ENCODE measurements around the gene AQP3.
A peak's percentile ranks its signal among the peaks of the same experiment; 100 is the strongest.
"Not testable (repeated sequence)": the region's sequence is repeated elsewhere in the genome, so short reads cannot be mapped to it uniquely, and the experiment has no call there.

AQP3 gene

DNA sequence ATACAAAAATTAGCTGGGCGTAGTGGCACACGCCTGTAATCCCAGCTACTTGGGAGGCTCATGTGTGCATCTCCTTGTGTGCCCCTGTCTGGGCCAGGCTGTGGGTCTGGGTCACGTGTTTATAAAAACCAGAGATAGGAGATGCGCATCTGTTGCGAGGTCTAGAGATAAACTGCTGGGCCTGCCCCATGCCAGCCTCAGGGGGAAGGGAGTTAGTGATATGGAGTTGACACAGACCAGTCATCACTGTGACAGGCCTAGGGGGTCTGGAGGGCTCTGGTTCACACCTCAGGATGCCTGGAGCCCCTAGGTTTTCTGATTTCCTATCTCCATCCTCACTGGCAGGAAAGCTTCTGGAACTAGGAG is 7.3 kb upstream of the AQP3 start:
- not testable (repeated sequence) for H3K79me2 ChIP-seq (ENCODE audit: insufficient read depth, low read length); H3K9me2 ChIP-seq (replicated peaks; ENCODE audit: insufficient read depth, low read length); H3F3A ChIP-seq (ENCODE audit: insufficient read depth); H3K36me3 ChIP-seq (ENCODE audit: low read length); H4K20me1 ChIP-seq (ENCODE audit: low read depth, low read length); H3K4me3 ChIP-seq (ENCODE audit: insufficient read depth, low read length, poor library complexity, severe bottlenecking); H3K4me2 ChIP-seq (ENCODE audit: low read depth, low read length, poor library complexity, severe bottlenecking); H3K27me3 ChIP-seq (ENCODE audit: low read length); H2AFZ ChIP-seq (ENCODE audit: low read depth, low read length, severe bottlenecking); H3K27ac ChIP-seq (ENCODE audit: low read depth, low read length); H3K9ac ChIP-seq (ENCODE audit: low read length); H3K9me3 ChIP-seq (ENCODE audit: insufficient read depth, low read length)

DNA sequence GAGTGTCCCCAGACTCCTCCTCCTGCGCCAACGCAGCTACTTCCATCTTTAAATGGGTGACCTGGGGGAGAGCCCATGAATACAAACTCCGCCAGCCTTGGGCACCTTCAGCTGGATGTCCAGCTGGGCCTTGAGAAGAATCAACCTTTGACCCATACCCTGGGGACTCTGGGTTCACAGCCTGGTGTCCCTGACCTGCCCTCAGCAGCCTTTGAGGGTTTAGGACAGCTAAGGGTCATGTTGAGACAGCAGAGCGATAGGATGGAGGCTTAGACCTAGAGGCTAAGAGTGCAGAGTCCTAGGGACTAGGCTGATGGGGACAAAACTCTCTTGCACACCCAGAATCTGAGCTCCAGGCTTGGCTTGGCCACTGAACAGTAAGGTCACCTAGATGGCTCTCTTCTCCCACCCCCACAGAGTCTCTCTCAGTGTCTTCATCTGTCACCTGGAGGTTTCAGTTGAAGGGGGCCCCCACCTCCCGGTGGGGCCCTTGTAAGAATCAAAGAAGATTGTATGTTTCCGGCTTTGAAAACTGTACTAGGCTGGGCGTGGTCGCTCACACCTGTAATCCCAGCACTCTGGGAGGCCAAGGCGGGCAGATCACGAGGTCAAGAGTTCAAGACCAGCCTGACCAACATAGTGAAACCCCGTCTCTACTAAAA is 6.7 kb upstream of the AQP3 start:
- H3K9ac ChIP-seq (ENCODE audit: low read length) = no peak overlapping the region
- no peaks in the 10 kb centered on the region for H3K9me2 ChIP-seq (replicated peaks; ENCODE audit: insufficient read depth, low read length)
- H3K9me3 ChIP-seq (ENCODE audit: insufficient read depth, low read length) = no peaks in the 10 kb centered on the region
- no peaks in the 10 kb centered on the region for H3F3A ChIP-seq (ENCODE audit: insufficient read depth)
- no peaks in the 10 kb centered on the region for H3K36me3 ChIP-seq (ENCODE audit: low read length)
- H3K4me3 ChIP-seq (ENCODE audit: insufficient read depth, low read length, poor library complexity, severe bottlenecking) = no peak overlapping the region
- no peak overlapping the region for H3K4me2 ChIP-seq (ENCODE audit: low read depth, low read length, poor library complexity, severe bottlenecking)
- no peak overlapping the region for H3K27ac ChIP-seq (ENCODE audit: low read depth, low read length)
- no peaks in the 10 kb centered on the region for H4K20me1 ChIP-seq (ENCODE audit: low read depth, low read length)
- no peaks in the 10 kb centered on the region for H3K79me2 ChIP-seq (ENCODE audit: insufficient read depth, low read length)
- TF ChIP-seq EZH2phosphoT487 (conservative IDR thresholded peaks at IDR 0.05; ENCODE audit: low read length) = no peak
- TF ChIP-seq, protein P1, sequence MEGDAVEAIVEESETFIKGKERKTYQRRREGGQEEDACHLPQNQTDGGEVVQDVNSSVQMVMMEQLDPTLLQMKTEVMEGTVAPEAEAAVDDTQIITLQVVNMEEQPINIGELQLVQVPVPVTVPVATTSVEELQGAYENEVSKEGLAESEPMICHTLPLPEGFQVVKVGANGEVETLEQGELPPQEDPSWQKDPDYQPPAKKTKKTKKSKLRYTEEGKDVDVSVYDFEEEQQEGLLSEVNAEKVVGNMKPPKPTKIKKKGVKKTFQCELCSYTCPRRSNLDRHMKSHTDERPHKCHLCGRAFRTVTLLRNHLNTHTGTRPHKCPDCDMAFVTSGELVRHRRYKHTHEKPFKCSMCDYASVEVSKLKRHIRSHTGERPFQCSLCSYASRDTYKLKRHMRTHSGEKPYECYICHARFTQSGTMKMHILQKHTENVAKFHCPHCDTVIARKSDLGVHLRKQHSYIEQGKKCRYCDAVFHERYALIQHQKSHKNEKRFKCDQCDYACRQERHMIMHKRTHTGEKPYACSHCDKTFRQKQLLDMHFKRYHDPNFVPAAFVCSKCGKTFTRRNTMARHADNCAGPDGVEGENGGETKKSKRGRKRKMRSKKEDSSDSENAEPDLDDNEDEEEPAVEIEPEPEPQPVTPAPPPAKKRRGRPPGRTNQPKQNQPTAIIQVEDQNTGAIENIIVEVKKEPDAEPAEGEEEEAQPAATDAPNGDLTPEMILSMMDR (IDR thresholded peaks at IDR 0.05; ENCODE audit: insufficient read depth, low read length, poor library complexity, severe bottlenecking) = no peak
- H3K27me3 ChIP-seq (ENCODE audit: low read length) = no peaks in the 10 kb centered on the region
- H2AFZ ChIP-seq (ENCODE audit: low read depth, low read length, severe bottlenecking) = no peak overlapping the region

DNA sequence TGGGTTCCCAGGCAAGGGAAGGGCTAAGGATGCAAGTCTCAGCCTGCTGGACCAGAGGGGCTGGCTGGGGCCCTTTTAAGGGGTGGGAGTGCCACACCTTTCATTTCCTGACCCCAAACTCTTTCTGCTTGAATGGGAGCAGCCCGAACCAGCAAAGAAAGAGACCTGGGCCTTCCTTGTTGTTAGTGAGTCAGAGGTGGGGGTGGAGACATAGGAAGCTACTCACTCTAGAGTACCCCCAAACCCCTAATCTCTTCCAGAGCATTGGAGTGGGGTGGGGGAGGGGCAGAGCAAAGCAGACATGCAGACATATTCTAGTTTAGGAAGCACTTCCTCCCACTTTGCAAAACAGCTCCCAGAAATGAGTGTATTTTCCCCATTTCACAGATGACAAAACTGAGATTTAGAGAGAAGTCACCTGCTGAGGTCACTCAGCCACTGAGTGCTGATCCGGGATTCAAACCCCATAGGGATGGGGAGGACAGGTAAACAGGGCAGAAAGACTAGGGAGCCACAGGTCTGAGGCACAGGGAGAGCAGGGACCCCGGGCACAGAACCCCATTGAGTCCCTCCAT is 6.0 kb upstream of the AQP3 start:
- H3F3A ChIP-seq (ENCODE audit: insufficient read depth) = no peaks in the 10 kb centered on the region
- H3K9me2 ChIP-seq (replicated peaks; ENCODE audit: insufficient read depth, low read length) = no peaks in the 10 kb centered on the region
- H2AFZ ChIP-seq (ENCODE audit: low read depth, low read length, severe bottlenecking) = no peak overlapping the region
- H4K20me1 ChIP-seq (ENCODE audit: low read depth, low read length) = no peaks in the 10 kb centered on the region
- H3K9ac ChIP-seq (ENCODE audit: low read length) = no peak overlapping the region
- no peaks in the 10 kb centered on the region for H3K9me3 ChIP-seq (ENCODE audit: insufficient read depth, low read length)
- no peak overlapping the region for H3K4me3 ChIP-seq (ENCODE audit: insufficient read depth, low read length, poor library complexity, severe bottlenecking)
- H3K4me2 ChIP-seq (ENCODE audit: low read depth, low read length, poor library complexity, severe bottlenecking) = no peak overlapping the region
- no peak overlapping the region for H3K27ac ChIP-seq (ENCODE audit: low read depth, low read length)
- TF ChIP-seq, protein P1 (IDR thresholded peaks at IDR 0.05; ENCODE audit: insufficient read depth, low read length, poor library complexity, severe bottlenecking) = no peak
- TF ChIP-seq EZH2phosphoT487 (conservative IDR thresholded peaks at IDR 0.05; ENCODE audit: low read length) = no peak
- H3K79me2 ChIP-seq (ENCODE audit: insufficient read depth, low read length) = no peaks in the 10 kb centered on the region
- no peaks in the 10 kb centered on the region for H3K36me3 ChIP-seq (ENCODE audit: low read length)
- H3K27me3 ChIP-seq (ENCODE audit: low read length) = no peaks in the 10 kb centered on the region

DNA sequence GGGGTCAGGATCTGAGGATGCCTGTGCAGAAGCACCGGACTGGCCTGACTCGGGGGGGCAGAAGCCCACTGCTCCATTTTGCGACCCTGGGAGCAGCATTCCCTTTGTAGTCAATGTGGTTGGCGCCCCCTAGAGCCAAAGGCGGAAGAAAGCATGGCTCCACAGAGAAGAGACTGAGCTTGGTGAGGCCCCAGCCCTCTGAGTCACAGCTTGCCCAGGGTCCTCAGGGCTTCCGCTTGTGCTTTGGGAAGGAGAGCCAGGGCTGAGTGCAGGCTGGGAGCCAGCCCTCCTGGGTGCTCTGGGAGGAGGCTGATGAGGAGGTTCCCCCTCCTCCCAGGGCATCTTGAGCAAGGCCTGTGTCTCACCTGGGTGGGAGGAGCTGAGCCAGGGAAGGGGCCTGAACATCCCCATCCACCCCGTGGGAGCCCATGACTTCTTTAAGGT is 5.5 kb upstream of the AQP3 start:
- no peak overlapping the region for H3K9ac ChIP-seq (ENCODE audit: low read length)
- H3K4me2 ChIP-seq (ENCODE audit: low read depth, low read length, poor library complexity, severe bottlenecking) = no peak overlapping the region
- H3K27ac ChIP-seq (ENCODE audit: low read depth, low read length) = no peak overlapping the region
- H4K20me1 ChIP-seq (ENCODE audit: low read depth, low read length) = no peaks in the 10 kb centered on the region
- no peaks in the 10 kb centered on the region for H3K9me3 ChIP-seq (ENCODE audit: insufficient read depth, low read length)
- TF ChIP-seq EZH2phosphoT487 (conservative IDR thresholded peaks at IDR 0.05; ENCODE audit: low read length) = no peak
- TF ChIP-seq, protein P1 (IDR thresholded peaks at IDR 0.05; ENCODE audit: insufficient read depth, low read length, poor library complexity, severe bottlenecking) = peak; percentile 96
- H3K79me2 ChIP-seq (ENCODE audit: insufficient read depth, low read length) = no peaks in the 10 kb centered on the region
- no peaks in the 10 kb centered on the region for H3K9me2 ChIP-seq (replicated peaks; ENCODE audit: insufficient read depth, low read length)
- peak overlapping the region; percentile 6 for H2AFZ ChIP-seq (ENCODE audit: low read depth, low read length, severe bottlenecking)
- no peak overlapping the region for H3K4me3 ChIP-seq (ENCODE audit: insufficient read depth, low read length, poor library complexity, severe bottlenecking)
- no peaks in the 10 kb centered on the region for H3F3A ChIP-seq (ENCODE audit: insufficient read depth)
- no peaks in the 10 kb centered on the region for H3K27me3 ChIP-seq (ENCODE audit: low read length)
- no peaks in the 10 kb centered on the region for H3K36me3 ChIP-seq (ENCODE audit: low read length)
